Muscle layer of colon (tissue), 2 donors: ENCODE measurements around the gene RELT.

Experiments
- H3K27ac ChIP-seq: one replicate; pipeline ENCODE4 v1.7.0; 2013; ENCODE audit warnings: low read depth, mild to moderate bottlenecking, low read length, moderate library complexity
- H3K27me3 ChIP-seq, 2 donors: one replicate each; pipeline ENCODE4 v1.7.0; 2013; ENCODE audit warnings: low read length in 2 of 2, mild to moderate bottlenecking in 2 of 2; ENCODE audit not compliant: insufficient read depth in 2 of 2, control insufficient read depth in 1 of 2
- H3K36me3 ChIP-seq: one replicate; pipeline ENCODE4 v1.7.0; 2013; ENCODE audit warnings: mild to moderate bottlenecking, low read length; ENCODE audit not compliant: insufficient read depth
- H3K4me1 ChIP-seq: one replicate; pipeline ENCODE4 v1.7.0; 2013; ENCODE audit warnings: mild to moderate bottlenecking, low read length; ENCODE audit not compliant: insufficient read depth
- H3K4me3 ChIP-seq, 2 donors: one replicate each; pipeline ENCODE4 v1.7.0; 2013; ENCODE audit warnings: low read length in 2 of 2, low read depth in 1 of 2, mild to moderate bottlenecking in 1 of 2, moderate library complexity in 1 of 2
- H3K9ac ChIP-seq: one replicate; pipeline ENCODE4 v1.7.0; 2013; ENCODE audit warnings: low read length
- H3K9me3 ChIP-seq: one replicate; pipeline ENCODE4 v1.7.0; 2013; ENCODE audit warnings: mild to moderate bottlenecking, low read length
- donor health status: abdominal sarcoma.
- donor health status: Adenocarcinoma of cecum.

The RELT gene

DNA sequence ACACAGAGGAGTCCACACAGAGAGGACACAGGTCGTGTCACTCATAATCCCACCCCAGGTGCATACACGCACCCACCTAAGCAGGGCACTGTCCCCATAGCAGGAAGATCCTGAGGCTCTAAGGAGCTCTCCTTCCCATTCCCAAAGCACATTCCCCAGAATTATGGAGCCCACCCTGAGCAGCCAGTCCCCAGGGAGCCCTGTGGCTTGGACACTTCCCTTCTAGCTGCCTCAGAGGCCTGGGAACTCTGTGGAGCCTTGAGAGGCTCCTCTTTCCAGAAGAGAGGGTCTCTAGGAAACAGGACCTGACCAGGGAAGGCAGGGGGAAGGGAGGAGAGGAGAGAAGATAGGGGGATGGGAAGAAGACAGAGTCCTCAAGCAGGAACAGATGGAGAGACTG lies 38.4 kb upstream of the RELT start:
- no peaks in the 10 kb centered on the region for H3K27me3 ChIP-seq
- H3K9ac ChIP-seq = no peak overlapping the region
- no peak overlapping the region for H3K27ac ChIP-seq
- H3K4me3 ChIP-seq = no peak overlapping the region
- peaks cover 7% of the 10 kb centered on the region for H3K36me3 ChIP-seq
- peaks cover 65% of the 10 kb centered on the region for H3K4me1 ChIP-seq
- H3K9me3 ChIP-seq = no peaks in the 10 kb centered on the region

DNA sequence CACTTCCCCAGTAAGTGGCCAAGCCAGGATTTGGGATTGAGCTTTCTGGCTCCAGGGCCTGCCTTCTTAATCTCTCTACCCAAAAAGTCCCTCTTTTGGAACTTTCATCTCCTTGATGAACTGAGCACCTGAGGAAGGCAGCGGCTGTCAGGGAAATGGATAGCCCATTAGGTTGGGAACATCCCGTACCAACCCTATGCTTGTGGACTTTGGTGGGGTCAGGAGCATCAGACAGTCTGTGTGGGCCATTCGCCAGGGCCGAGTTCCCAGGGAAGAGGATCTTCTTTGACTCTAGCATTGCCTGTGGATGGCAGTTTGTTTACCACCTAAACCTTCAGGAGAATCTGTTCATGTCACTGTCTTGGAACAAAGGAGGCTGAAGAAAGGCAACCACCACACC lies 37.9 kb upstream of the RELT start:
- H3K9ac ChIP-seq = no peak overlapping the region
- H3K4me3 ChIP-seq = no peak overlapping the region
- H3K27me3 ChIP-seq = no peaks in the 10 kb centered on the region
- H3K9me3 ChIP-seq = no peaks in the 10 kb centered on the region
- H3K4me1 ChIP-seq = peaks cover 62% of the 10 kb centered on the region
- peak overlapping the region; percentile 61 for H3K27ac ChIP-seq
- peaks cover 7% of the 10 kb centered on the region for H3K36me3 ChIP-seq

DNA sequence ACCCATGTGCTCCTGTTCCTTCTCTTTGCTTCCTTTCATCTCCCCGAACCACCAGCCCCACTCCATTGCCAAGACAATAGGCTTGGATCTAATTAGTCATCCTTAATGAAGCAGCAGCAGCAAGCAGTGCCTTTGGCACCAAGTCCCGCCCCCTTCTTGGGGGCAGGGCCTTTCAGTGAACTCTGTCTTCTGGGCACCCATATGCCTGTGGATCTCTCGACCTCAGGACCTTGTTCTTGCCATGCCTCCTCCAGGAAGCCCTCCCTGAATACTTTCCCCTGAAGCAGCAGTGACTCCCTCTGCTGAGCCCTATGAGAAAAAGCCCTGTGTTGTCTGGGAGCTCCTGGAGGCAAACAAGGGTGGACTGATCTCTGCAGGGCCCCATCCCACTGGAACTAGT lies 36.0 kb upstream of the RELT start:
- no peaks in the 10 kb centered on the region for H3K9me3 ChIP-seq
- no peak overlapping the region for H3K4me3 ChIP-seq
- H3K4me1 ChIP-seq = peaks cover 61% of the 10 kb centered on the region
- peaks cover 7% of the 10 kb centered on the region for H3K36me3 ChIP-seq
- no peaks in the 10 kb centered on the region for H3K27me3 ChIP-seq
- H3K27ac ChIP-seq = no peak overlapping the region
- H3K9ac ChIP-seq = no peak overlapping the region

DNA sequence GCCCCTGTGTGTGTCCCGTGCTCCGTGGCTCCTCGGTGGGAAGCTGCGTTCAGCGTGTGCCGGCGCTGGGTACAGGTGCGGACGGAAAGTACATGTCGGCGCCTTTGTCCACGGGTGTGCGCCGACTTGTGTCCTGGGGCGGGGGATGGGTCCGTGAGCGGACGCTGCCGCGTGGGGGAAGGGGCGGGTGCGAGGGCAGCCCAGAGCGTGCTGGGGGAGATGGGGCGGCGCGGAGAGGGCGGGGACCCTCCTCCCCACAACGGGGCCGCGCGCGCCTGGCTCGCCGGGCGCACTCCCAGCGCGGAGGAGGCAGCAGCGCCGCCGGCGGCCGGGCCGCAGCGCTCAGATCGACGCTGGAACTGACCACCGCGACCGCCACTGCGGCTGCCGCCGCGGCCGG lies 33.6 kb upstream of the RELT start:
- Histone ChIP-seq H3K36me3 (peaks cover 4% of the 10 kb centered on the region), H3K4me1 (peaks cover 61% of the 10 kb centered on the region), H3K4me3 (peak overlapping the region in 1 of 2 donors; percentile 54), H3K27ac (peak overlapping the region; percentile 24), H3K9ac (no peak overlapping the region), H3K9me3 (no peaks in the 10 kb centered on the region), H3K27me3 (no peaks in the 10 kb centered on the region)

DNA sequence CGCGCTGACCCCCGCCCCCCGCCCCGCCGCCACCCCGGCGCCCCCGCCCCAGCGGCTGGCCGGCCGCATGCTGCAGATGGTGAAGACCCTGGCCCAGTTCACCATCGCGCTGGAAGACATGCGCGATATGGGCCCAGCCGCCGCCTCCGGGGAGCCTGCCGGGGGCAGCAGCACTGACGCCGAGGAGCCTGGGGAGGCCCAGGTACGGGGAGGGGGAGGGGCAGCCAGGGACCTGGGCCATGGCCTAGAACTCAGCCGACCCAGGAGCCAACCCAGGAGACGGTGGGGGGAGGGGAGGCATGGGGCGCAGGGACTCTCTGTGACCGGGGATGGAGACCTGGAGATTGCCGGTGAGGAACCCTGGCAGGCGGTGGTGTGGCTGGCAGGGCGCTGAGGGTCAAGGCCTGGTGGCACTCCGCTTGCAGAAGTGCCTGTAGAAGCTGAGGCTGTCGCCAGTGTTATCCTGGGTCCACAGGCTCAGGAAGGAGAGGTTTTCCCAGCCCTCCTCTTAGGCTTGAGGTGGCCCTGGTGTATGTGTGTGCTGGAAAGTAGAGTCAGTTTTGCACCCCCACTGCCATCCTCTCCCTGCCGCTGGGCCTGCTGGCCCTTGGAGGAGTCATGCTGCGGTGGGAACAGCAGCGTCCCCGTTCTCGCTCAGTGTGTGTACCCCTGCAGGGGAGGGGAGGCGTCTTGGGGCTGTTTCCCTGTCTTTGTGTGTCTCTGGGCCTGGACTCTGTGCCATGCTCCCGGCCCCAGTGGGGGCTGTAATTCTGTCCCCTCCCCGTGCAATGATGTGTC lies 32.9 kb upstream of the RELT start:
- Histone ChIP-seq H3K4me3 (peak overlapping the region in 1 of 2 donors; percentile 26), H3K4me1 (peaks cover 54% of the 10 kb centered on the region), H3K27ac (no peak overlapping the region), H3K27me3 (no peaks in the 10 kb centered on the region), H3K9ac (no peak overlapping the region), H3K9me3 (no peaks in the 10 kb centered on the region), H3K36me3 (peaks cover 7% of the 10 kb centered on the region)

GRCh38 chr11:73344191-73344607 lies 32.0 kb upstream of the RELT start:
- Histone ChIP-seq H3K4me3 (no peak overlapping the region), H3K27me3 (no peaks in the 10 kb centered on the region), H3K9me3 (no peaks in the 10 kb centered on the region), H3K36me3 (peaks cover 9% of the 10 kb centered on the region), H3K27ac (peak overlapping the region; percentile 36), H3K9ac (no peak overlapping the region), H3K4me1 (peaks cover 46% of the 10 kb centered on the region)

GRCh38 chr11:73345481-73346160 lies 30.6 kb upstream of the RELT start:
- H3K9me3 ChIP-seq = no peaks in the 10 kb centered on the region
- peaks cover 9% of the 10 kb centered on the region for H3K36me3 ChIP-seq
- no peak overlapping the region for H3K9ac ChIP-seq
- no peaks in the 10 kb centered on the region for H3K27me3 ChIP-seq
- peaks cover 34% of the 10 kb centered on the region for H3K4me1 ChIP-seq
- H3K4me3 ChIP-seq = no peak overlapping the region
- H3K27ac ChIP-seq = no peak overlapping the region

DNA sequence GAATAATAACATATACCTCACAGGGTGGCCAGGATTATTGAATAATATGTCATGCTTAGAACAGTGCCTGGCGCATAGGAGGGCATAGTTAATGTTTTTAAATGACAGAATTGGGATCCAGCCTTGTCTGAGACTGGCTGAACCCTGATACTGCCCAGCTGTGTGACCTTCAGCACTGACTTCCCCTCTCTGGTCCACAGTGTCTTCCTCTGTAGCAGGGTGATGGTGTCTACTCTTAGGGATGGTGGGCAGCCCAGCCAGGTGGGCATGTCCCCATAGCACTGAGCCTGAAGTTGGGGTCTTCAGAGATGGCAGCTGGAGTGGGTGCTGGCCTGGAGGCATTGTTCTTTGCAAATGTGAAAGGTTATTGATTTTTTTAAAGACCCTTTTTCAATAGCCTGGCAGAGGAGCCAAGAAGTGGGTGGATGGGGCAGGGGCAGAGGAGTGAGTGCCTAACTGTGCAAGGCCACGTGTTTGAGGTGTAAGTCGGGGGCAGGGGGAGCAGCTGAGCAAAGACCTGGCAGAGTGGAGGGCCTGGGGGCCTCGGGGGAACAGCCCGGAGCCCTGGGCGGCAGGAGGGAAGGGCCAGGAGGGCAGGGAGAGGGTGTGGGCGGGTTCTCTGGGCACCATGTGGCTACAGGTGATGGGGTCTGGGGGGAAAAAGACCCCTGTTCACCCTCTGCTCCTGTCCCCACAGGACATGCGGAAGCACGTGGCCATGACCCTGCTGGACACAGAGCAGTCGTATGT lies 29.8 kb upstream of the RELT start:
- no peaks in the 10 kb centered on the region for H3K27me3 ChIP-seq
- H3K9me3 ChIP-seq = no peaks in the 10 kb centered on the region
- H3K4me1 ChIP-seq = peaks cover 34% of the 10 kb centered on the region
- H3K4me3 ChIP-seq = no peak overlapping the region
- no peak overlapping the region for H3K27ac ChIP-seq
- no peak overlapping the region for H3K9ac ChIP-seq
- H3K36me3 ChIP-seq = peaks cover 9% of the 10 kb centered on the region

DNA sequence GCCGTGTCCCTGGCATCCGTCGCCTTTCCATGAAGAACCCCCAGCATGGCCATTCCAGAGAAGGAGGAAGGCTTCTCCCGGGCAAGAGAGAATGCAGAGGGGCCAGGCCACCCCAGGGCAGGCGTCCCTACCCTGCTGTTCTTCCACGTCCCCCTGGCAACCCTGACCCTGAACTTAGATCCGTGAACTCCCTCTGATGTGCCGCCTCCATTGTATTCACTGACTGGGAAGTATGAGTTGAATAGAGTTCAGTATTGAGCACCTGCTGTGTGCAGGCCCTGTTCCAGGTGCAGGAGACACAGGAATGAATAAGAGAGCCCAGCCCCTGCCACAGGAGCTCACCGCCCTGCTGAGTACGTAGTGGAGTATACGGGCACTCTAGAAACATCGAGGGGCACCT lies 29.1 kb upstream of the RELT start:
- Histone ChIP-seq H3K36me3 (peaks cover 9% of the 10 kb centered on the region), H3K9ac (no peak overlapping the region), H3K4me1 (peaks cover 32% of the 10 kb centered on the region), H3K4me3 (no peak overlapping the region), H3K27me3 (no peaks in the 10 kb centered on the region), H3K27ac (no peak overlapping the region), H3K9me3 (no peaks in the 10 kb centered on the region)

GRCh38 chr11:73348838-73349237 lies 27.4 kb upstream of the RELT start:
- no peak overlapping the region for H3K9ac ChIP-seq
- H3K4me3 ChIP-seq = no peak overlapping the region
- no peaks in the 10 kb centered on the region for H3K27me3 ChIP-seq
- peaks cover 20% of the 10 kb centered on the region for H3K36me3 ChIP-seq
- peaks cover 20% of the 10 kb centered on the region for H3K4me1 ChIP-seq
- H3K27ac ChIP-seq = no peak overlapping the region
- H3K9me3 ChIP-seq = no peaks in the 10 kb centered on the region

DNA sequence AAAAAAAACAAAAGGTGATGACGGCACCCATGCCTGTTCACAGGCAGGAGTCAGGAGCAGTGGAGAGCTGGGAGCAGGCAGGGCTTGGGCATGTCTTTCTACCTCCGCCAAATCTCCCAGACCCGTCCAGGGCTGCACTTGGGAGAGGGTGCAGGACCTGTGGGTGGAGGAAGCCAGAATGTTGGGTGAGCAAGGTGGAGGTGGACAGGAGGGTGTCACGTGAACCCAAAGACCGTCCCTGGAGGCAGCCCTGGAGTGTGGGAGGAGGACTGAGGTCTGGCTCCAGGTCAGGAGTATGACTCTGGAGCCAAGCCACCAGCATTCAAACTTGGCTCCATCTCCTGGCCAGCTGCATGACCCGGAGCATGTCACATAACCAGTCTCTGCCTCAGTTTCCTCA lies 26.6 kb upstream of the RELT start:
- no peak overlapping the region for H3K27ac ChIP-seq
- H3K4me1 ChIP-seq = peaks cover 12% of the 10 kb centered on the region
- H3K4me3 ChIP-seq = no peak overlapping the region
- no peaks in the 10 kb centered on the region for H3K27me3 ChIP-seq
- H3K9me3 ChIP-seq = no peaks in the 10 kb centered on the region
- H3K9ac ChIP-seq = no peak overlapping the region
- H3K36me3 ChIP-seq = peaks cover 20% of the 10 kb centered on the region
